Subcutaneous abdominal adipose tissue (tissue), 5 donors: ENCODE measurements around the gene XCL2.
"Not testable (repeated sequence)": the region's sequence is repeated elsewhere in the genome, so short reads cannot be mapped to it uniquely, and the experiment has no call there.

ENCODE experiments used
- H3K27ac ChIP-seq: one replicate; pipeline ENCODE4 v1.7.0; 2013; ENCODE audit warnings: low read depth, mild to moderate bottlenecking, inconsistent platforms, low read length, moderate library complexity
- H3K27me3 ChIP-seq, 5 donors: one replicate each; pipeline ENCODE4 v1.7.0; 2013; ENCODE audit warnings: low read length in 5 of 5, inconsistent platforms in 1 of 5; ENCODE audit not compliant: control insufficient read depth in 5 of 5, insufficient read depth in 4 of 5
- H3K36me3 ChIP-seq, 5 donors: one replicate each; pipeline ENCODE4 v1.7.0; 2013; ENCODE audit warnings: low read length in 5 of 5; ENCODE audit not compliant: control insufficient read depth in 5 of 5, insufficient read depth in 5 of 5
- H3K4me1 ChIP-seq, 5 donors: one replicate each; pipeline ENCODE4 v1.7.0; 2013; ENCODE audit warnings: low read length in 5 of 5, mild to moderate bottlenecking in 3 of 5, moderate library complexity in 1 of 5; ENCODE audit not compliant: control insufficient read depth in 5 of 5, insufficient read depth in 5 of 5
- H3K4me3 ChIP-seq, 5 donors: one replicate each; pipeline ENCODE4 v1.7.0; 2013; ENCODE audit warnings: low read length in 5 of 5, low read depth in 1 of 5
- H3K9ac ChIP-seq, 5 donors: one replicate each; pipeline ENCODE4 v1.7.0; 2013; ENCODE audit warnings: low read length in 5 of 5, mild to moderate bottlenecking in 4 of 5, moderate library complexity in 3 of 5
- H3K9me3 ChIP-seq, 5 donors: one replicate each; pipeline ENCODE4 v1.7.0; 2013; ENCODE audit warnings: low read length in 5 of 5; ENCODE audit not compliant: control insufficient read depth in 5 of 5
- donor health status: healthy.
- donor health status: healthy.
- donor health status: healthy.
- donor health status: healthy.
- donor health status: healthy.

XCL2 gene

GRCh38 chr1:168561989-168562388 is 18.2 kb upstream of the XCL2 start:
- H3K27ac ChIP-seq: no peak overlapping the region
- no peaks in the 10 kb centered on the region for H3K36me3 ChIP-seq
- no peak overlapping the region for H3K4me3 ChIP-seq
- no peak overlapping the region for H3K9ac ChIP-seq
- no peaks in the 10 kb centered on the region for H3K4me1 ChIP-seq
- H3K27me3 ChIP-seq: no peaks in the 10 kb centered on the region
- H3K9me3 ChIP-seq: no peaks in the 10 kb centered on the region

- Histone ChIP-seq H3K4me3 (no peak overlapping the region), H3K9me3 (no peaks in the 10 kb centered on the region), H3K36me3 (no peaks in the 10 kb centered on the region), H3K9ac (no peak overlapping the region), H3K27me3 (no peaks in the 10 kb centered on the region), H3K4me1 (no peaks in the 10 kb centered on the region), H3K27ac (no peak overlapping the region)
These were observed 16.6 kb upstream of the XCL2 start for GRCh38 chr1:168560370-168560769.

DNA sequence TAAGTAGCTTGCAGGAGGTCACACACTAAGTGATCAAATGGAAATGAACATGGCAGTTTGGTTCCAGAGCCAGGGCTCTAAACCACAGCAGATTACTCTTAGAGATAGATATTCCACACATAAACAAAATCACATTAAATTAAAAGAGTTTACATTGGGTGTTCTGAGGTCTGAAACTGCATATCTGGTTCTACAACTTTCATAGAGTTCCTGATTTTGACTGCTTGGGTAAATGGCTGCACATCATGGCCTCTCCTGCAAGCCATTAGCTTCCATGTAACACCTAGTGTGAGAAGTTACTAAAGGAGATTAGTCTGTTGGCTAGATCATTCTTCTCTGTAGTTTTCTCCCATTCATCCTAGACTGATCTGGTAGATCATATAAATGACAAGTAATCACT is 12.8 kb upstream of the XCL2 start:
- Histone ChIP-seq H3K27me3 (no peaks in the 10 kb centered on the region), H3K4me3 (no peak overlapping the region), H3K9ac (no peak overlapping the region), H3K27ac (no peak overlapping the region), H3K36me3 (no peaks in the 10 kb centered on the region), H3K9me3 (no peaks in the 10 kb centered on the region), H3K4me1 (no peaks in the 10 kb centered on the region)

DNA sequence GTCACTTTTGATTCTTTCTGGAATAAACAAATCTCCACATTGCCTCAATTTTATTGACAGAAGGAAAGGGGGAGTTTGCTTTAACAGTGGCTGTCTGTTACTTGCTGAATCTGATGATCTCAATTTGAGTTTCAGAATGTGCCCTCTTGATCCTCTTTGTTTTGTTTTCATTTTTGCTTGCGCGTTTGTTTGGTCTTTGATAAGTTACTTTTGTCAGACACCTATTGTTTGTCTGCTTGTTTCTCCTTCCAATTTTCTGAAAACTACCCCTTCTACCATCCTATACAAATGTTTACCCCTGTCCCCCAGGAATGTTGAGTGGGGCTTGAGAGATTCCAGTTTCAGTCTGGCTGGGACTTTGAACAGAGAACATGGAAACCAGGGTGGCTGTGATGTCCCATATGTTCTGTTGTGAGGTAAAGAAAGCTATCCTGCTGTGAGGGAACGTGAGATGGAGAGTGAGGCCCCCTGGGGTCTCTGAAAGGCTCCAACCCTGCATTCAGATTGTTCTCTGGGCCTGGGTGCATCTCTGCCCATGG is 11.8 kb upstream of the XCL2 start:
- Histone ChIP-seq H3K4me1 (no peaks in the 10 kb centered on the region), H3K36me3 (no peaks in the 10 kb centered on the region), H3K4me3 (no peak overlapping the region), H3K9ac (no peak overlapping the region), H3K27ac (no peak overlapping the region), H3K9me3 (no peaks in the 10 kb centered on the region), H3K27me3 (no peaks in the 10 kb centered on the region)

- Histone ChIP-seq H3K9me3 (no peaks in the 10 kb centered on the region), H3K27ac (no peak overlapping the region), H3K27me3 (no peaks in the 10 kb centered on the region), H3K36me3 (no peaks in the 10 kb centered on the region), H3K4me1 (no peaks in the 10 kb centered on the region), H3K4me3 (no peak overlapping the region), H3K9ac (no peak overlapping the region)
These were observed 11.0 kb upstream of the XCL2 start for GRCh38 chr1:168554603-168555483.

DNA sequence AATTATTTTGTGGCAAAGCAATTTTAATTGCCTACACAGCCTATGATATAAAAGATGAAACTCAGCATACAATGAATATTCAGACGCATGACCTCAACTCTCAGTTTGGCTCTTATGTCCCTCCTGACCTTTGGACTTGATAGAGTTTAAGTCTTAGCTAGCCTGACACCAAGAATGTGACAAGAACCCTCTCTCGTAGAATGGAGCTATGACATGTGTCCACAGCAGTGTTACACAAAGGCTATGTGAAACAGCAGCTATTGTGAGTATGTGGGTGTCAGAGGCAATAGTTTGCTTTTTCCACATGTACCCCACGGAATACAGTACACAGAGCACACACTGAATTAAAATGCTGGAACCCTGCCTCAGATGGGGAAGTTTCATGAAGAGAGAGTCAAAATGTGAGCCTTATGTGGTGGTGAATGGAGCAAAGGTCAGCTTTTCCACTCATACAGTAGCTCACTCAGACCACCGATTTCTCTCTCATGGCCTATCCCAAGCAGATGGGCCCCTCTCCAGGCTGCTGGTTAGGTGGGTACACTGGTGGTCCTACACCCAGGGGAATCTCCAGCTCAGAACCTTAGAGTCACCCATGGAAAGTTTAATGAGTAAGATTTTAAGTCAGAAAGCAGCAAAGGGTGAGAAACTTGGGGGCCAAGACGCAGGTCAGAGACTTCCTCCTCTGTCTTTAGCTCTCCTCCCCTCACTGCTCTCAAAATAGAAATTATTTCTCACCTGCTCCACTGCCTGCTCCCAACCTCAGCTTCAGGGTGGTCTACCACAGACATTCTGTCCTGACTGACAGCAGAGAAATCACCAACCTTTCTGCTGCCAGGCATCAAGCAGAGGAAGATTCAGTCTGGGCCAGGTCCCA is 10.1 kb upstream of the XCL2 start:
- no peaks in the 10 kb centered on the region for H3K27me3 ChIP-seq
- no peaks in the 10 kb centered on the region for H3K4me1 ChIP-seq
- no peak overlapping the region for H3K9ac ChIP-seq
- H3K27ac ChIP-seq: no peak overlapping the region
- H3K4me3 ChIP-seq: no peak overlapping the region
- H3K36me3 ChIP-seq: no peaks in the 10 kb centered on the region
- peaks cover 0 to 3% (median 0%) of the 10 kb centered on the region in 5 donors for H3K9me3 ChIP-seq

GRCh38 chr1:168552961-168553360 is 9.2 kb upstream of the XCL2 start:
- H3K4me3 ChIP-seq: no peak overlapping the region
- H3K36me3 ChIP-seq: no peaks in the 10 kb centered on the region
- H3K9me3 ChIP-seq: peaks cover 0 to 3% (median 0%) of the 10 kb centered on the region in 5 donors
- H3K4me1 ChIP-seq: no peaks in the 10 kb centered on the region
- no peaks in the 10 kb centered on the region for H3K27me3 ChIP-seq
- H3K9ac ChIP-seq: no peak overlapping the region
- H3K27ac ChIP-seq: no peak overlapping the region

DNA sequence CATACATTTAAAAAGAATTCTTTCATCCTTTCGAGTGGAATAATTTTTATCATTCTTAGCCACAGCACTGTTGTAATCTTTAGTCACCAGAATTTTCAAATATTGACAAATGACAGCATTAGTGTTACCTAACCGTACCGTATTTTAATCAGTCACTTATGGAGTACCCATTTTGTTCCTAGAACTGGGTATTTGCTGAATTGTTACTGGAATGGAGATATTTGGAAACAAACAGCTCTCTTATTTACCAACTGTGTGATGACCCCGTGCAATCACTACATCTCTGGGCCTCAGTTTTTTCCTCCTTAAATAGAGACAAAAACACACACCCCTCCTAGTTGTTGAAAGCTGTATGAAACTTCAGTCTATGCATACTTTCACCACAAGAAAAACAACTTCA is 7.9 kb upstream of the XCL2 start:
- H3K27ac ChIP-seq: no peak overlapping the region
- H3K4me3 ChIP-seq: no peak overlapping the region
- no peaks in the 10 kb centered on the region for H3K4me1 ChIP-seq
- H3K27me3 ChIP-seq: no peaks in the 10 kb centered on the region
- H3K36me3 ChIP-seq: no peaks in the 10 kb centered on the region
- H3K9me3 ChIP-seq: peaks cover 0 to 3% (median 0%) of the 10 kb centered on the region in 5 donors
- no peak overlapping the region for H3K9ac ChIP-seq

DNA sequence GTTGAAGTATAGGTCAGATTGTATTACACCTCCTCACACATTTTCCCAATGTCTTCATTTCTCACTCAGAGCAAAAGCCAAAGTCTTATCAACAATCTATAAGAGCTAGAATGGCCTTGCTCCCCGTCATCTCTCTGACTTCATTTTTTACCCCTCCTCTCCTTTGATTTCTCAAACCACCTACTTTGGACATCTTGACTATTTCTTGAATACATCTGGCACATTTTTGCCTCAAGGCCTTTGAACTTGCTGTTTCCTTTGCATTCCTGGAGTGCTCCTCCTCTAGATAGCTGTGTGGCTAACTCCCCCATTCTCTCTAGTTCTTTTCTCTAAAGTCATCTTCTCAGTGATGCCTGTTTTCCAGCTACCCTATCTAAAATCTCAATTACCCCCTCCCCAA is 7.2 kb upstream of the XCL2 start:
- H3K27me3 ChIP-seq: no peaks in the 10 kb centered on the region
- H3K9ac ChIP-seq: no peak overlapping the region
- no peaks in the 10 kb centered on the region for H3K4me1 ChIP-seq
- H3K27ac ChIP-seq: no peak overlapping the region
- H3K36me3 ChIP-seq: no peaks in the 10 kb centered on the region
- no peak overlapping the region for H3K4me3 ChIP-seq
- peaks cover 0 to 4% (median 3%) of the 10 kb centered on the region in 5 donors for H3K9me3 ChIP-seq

GRCh38 chr1:168546553-168546895 is 2.7 kb upstream of the XCL2 start:
- not testable (repeated sequence) for H3K9ac ChIP-seq, H3K36me3 ChIP-seq, H3K27me3 ChIP-seq, H3K4me3 ChIP-seq, H3K9me3 ChIP-seq, H3K4me1 ChIP-seq, H3K27ac ChIP-seq
